CD4-positive, alpha-beta memory T cell (primary cell): ENCODE measurements around the gene CADPS. TPM values are rescaled to one million over a fixed set of nuclear protein-coding genes. Genes with fewer than 3 reads are reported as not detected.

Source experiments
- CTCF ChIA-PET: fragments of 350-600 bp; sonication (Branson Sonifier 250); formaldehyde crosslinking; loops from one replicate; lab custom pipeline; 2021; ENCODE audit warnings: inconsistent platforms; ENCODE audit not compliant: partially characterized antibody; lab: Charles Lee
- POLR2A ChIA-PET: fragments of 350-600 bp; sonication (Branson Sonifier 250); formaldehyde crosslinking; loops from one replicate; lab custom pipeline; 2021; ENCODE audit not compliant: partially characterized antibody; lab: Charles Lee
- DNase-seq, 5 donors: peaks; one replicate each; pipeline versions ENCODE4 v3.0.0 to v3.0.0-alpha.2; 2020 to 2022; ENCODE audit warnings: mixed read lengths in 1 of 5
- H3K27ac ChIP-seq: one replicate; pipeline ENCODE4 v1.7.0; 2013; ENCODE audit warnings: low read depth, low read length
- H3K27me3 ChIP-seq: 2 replicates; pipeline ENCODE4 v1.7.0; 2013; ENCODE audit warnings: mild to moderate bottlenecking, low read length, moderate library complexity; ENCODE audit not compliant: insufficient read depth
- H3K36me3 ChIP-seq: 2 replicates; pipeline ENCODE4 v1.7.0; 2013; ENCODE audit warnings: mild to moderate bottlenecking, low read length, moderate library complexity; ENCODE audit not compliant: insufficient read depth
- H3K4me1 ChIP-seq: 2 replicates; pipeline ENCODE4 v1.7.0; 2013; ENCODE audit warnings: mild to moderate bottlenecking, low read length, moderate library complexity; ENCODE audit not compliant: insufficient read depth
- H3K4me3 ChIP-seq, 2 donors: one replicate each; pipeline ENCODE4 v1.7.0; 2013; ENCODE audit warnings: low read length in 2 of 2, mild to moderate bottlenecking in 1 of 2
- H3K9me3 ChIP-seq, 2 donors: one replicate each; pipeline ENCODE4 v1.7.0; 2013; ENCODE audit warnings: low read length in 2 of 2, control low read depth in 1 of 2; ENCODE audit not compliant: control insufficient read depth in 1 of 2
- H3K27ac Mint-ChIP-seq, 7 donors: one replicate each; pipeline ENCODE4 v1.8.0; 2020 to 2021; ENCODE audit warnings: mixed read lengths in 7 of 7, mild to moderate bottlenecking in 6 of 7, inconsistent platforms in 3 of 7, moderate library complexity in 3 of 7
- H3K27me3 Mint-ChIP-seq, 2 donors: one replicate each; pipeline ENCODE4 v1.8.0; 2020 to 2021; ENCODE audit warnings: mixed read lengths in 2 of 2
- H3K36me3 Mint-ChIP-seq, 2 donors: one replicate each; pipeline ENCODE4 v1.8.0; 2020 to 2021; ENCODE audit warnings: mixed read lengths in 2 of 2, inconsistent platforms in 1 of 2, mild to moderate bottlenecking in 1 of 2
- H3K4me1 Mint-ChIP-seq, 4 donors: one replicate each; pipeline ENCODE4 v1.8.0; 2020 to 2021; ENCODE audit warnings: mixed read lengths in 4 of 4, mild to moderate bottlenecking in 1 of 4
- H3K4me3 Mint-ChIP-seq, 8 donors: one replicate each; pipeline ENCODE4 v1.8.0; 2020 to 2021; ENCODE audit warnings: mixed read lengths in 8 of 8, mild to moderate bottlenecking in 7 of 8, moderate library complexity in 6 of 8, inconsistent platforms in 3 of 8
- H3K9me3 Mint-ChIP-seq, 8 donors: one replicate each; pipeline ENCODE4 v1.8.0; 2020 to 2021; ENCODE audit warnings: mixed read lengths in 8 of 8, mild to moderate bottlenecking in 5 of 8, inconsistent platforms in 3 of 8, moderate library complexity in 1 of 8
- intact Hi-C: fragments of 100-400 bp; cut with micrococcal nuclease; formaldehyde crosslinking; loops from one replicate; pipeline ENCODE4 v1.15.1; 2023
- polyA plus RNA-seq, 2 donors: library from polyadenylated mRNA; unstranded; fragments of 300-500 nt; fragmentation: Illumina TruSeq; gene quantifications; one replicate each; pipeline ENCODE4 v1.2.3, GENCODE V29; 2021
- total RNA-seq, 2 experiments: library from RNA; stranded (reverse); gene quantifications; one replicate each; pipeline ENCODE4 v1.2.3, GENCODE V29; 2021

The CADPS gene
- total and polyA plus RNA-seq, 4 experiments from 2014 or later: not detected

DNA sequence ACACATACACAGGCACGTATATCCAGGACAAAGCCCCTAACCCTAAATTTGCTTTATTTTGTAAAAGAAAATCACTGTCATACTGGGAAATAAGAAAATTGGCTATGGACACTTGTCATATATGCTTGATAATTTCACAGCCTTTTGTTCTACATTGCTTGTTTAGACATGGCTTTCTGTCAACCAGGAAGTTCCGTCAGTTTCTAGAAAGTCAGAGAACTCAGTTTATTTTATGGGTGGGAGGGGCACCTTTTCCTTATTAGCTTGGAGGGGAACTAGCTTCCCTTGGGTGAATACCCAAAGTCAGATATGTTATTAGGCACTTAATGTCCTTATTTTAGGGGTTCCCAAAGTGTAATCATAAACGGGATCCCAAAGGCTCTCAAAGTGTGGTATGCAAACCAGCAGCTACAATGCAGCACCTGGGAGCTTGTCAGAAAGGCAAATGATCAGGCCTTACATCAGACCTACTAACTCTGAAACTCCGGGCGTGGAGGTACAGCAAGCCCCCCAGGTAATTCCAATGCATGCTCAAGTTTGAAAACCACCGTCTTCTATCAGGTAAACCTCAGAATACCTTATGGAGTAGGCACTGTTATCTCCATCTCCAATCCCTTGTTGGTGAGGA, 50.1 kb downstream of the CADPS start:
- ChIA-PET CTCF (no interaction called here), POLR2A (no interaction called here)
- no peak for DNase-seq
- Histone ChIP-seq H3K9me3 (no peaks in the 10 kb centered on the region), H3K27ac (no peak overlapping the region), H3K4me3 (no peak overlapping the region), H3K4me1 (no peaks in the 10 kb centered on the region), H3K36me3 (no peaks in the 10 kb centered on the region), H3K27me3 (no peaks in the 10 kb centered on the region)
- no peaks in the 10 kb centered on the region for H3K4me1 Mint-ChIP-seq
- H3K9me3 Mint-ChIP-seq: peaks cover 0 to 1% (median 0%) of the 10 kb centered on the region in 8 donors
- intact Hi-C loops: no loop called here
- no peaks in the 10 kb centered on the region for H3K27me3 Mint-ChIP-seq
- no peak overlapping the region for H3K4me3 Mint-ChIP-seq
- no peak overlapping the region for H3K27ac Mint-ChIP-seq
- no peaks in the 10 kb centered on the region for H3K36me3 Mint-ChIP-seq

- POLR2A ChIA-PET: no interaction called here
- peaks cover under 1% of the 10 kb centered on the region for H3K4me1 ChIP-seq
These were observed 51.7 kb downstream of the CADPS start for GRCh38 chr3:62823461-62824050.

DNA sequence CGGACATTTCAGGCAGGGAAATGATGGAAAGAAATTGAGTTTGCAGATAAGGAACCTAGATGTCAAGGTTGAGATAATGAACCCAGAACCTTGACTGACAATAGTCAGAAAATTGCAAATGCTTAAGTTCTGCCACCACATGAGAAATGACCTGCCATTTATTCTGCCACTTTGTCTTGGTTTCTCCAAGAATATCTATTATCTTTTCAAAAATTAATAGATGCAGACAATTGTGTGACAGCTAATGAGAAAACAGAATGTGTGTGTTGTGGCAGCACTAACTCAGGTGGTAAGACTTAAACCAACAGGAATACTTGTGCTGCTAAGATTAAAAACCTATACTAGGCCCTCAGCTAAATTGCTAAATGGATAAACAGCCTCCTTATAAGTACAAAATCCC, 52.3 kb downstream of the CADPS start:
- H3K36me3 Mint-ChIP-seq: no peaks in the 10 kb centered on the region
- no peak overlapping the region for H3K4me3 Mint-ChIP-seq
- no peaks in the 10 kb centered on the region for H3K36me3 ChIP-seq
- no peaks in the 10 kb centered on the region for H3K9me3 ChIP-seq
- POLR2A ChIA-PET: no interaction called here
- no peak overlapping the region for H3K4me3 ChIP-seq
- intact Hi-C loops: no loop called here
- peaks cover 0 to 5% (median 0%) of the 10 kb centered on the region in 8 donors for H3K9me3 Mint-ChIP-seq
- CTCF ChIA-PET: no interaction called here
- H3K4me1 ChIP-seq: peaks cover 7% of the 10 kb centered on the region
- no peaks in the 10 kb centered on the region for H3K27me3 Mint-ChIP-seq
- no peak overlapping the region for H3K27ac Mint-ChIP-seq
- no peaks in the 10 kb centered on the region for H3K27me3 ChIP-seq
- peaks cover 7 to 10% (median 8%) of the 10 kb centered on the region in 4 donors for H3K4me1 Mint-ChIP-seq
- no peak overlapping the region for H3K27ac ChIP-seq
- no peak for DNase-seq

More at GRCh38 chr3:62823461-62824050, 51.7 kb downstream of the CADPS start:
- peaks cover 0 to 1% (median 0%) of the 10 kb centered on the region in 8 donors for H3K9me3 Mint-ChIP-seq
- H3K27me3 Mint-ChIP-seq: no peaks in the 10 kb centered on the region
- H3K4me3 ChIP-seq: no peak overlapping the region
- H3K4me3 Mint-ChIP-seq: no peak overlapping the region
- H3K4me1 Mint-ChIP-seq: peaks cover 2 to 4% (median 2%) of the 10 kb centered on the region in 4 donors
- no peaks in the 10 kb centered on the region for H3K9me3 ChIP-seq
- intact Hi-C loops: no loop called here
- H3K36me3 Mint-ChIP-seq: no peaks in the 10 kb centered on the region
- no peak overlapping the region for H3K27ac Mint-ChIP-seq
- no peak for DNase-seq
- no peaks in the 10 kb centered on the region for H3K36me3 ChIP-seq
- CTCF ChIA-PET: no interaction called here
- no peaks in the 10 kb centered on the region for H3K27me3 ChIP-seq
- no peak overlapping the region for H3K27ac ChIP-seq

GRCh38 chr3:62818347-62818746, 56.9 kb downstream of the CADPS start:
- no peaks in the 10 kb centered on the region for H3K27me3 Mint-ChIP-seq
- Histone ChIP-seq H3K27me3 (no peaks in the 10 kb centered on the region), H3K27ac (no peak overlapping the region), H3K36me3 (no peaks in the 10 kb centered on the region), H3K4me3 (no peak overlapping the region), H3K9me3 (no peaks in the 10 kb centered on the region), H3K4me1 (peaks cover 15% of the 10 kb centered on the region)
- no peak for DNase-seq
- H3K9me3 Mint-ChIP-seq: peaks cover 0 to 5% (median 0%) of the 10 kb centered on the region in 8 donors
- intact Hi-C loops: no loop called here
- H3K36me3 Mint-ChIP-seq: no peaks in the 10 kb centered on the region
- H3K27ac Mint-ChIP-seq: no peak overlapping the region
- ChIA-PET CTCF (no interaction called here), POLR2A (no interaction called here)
- peaks cover 17 to 25% (median 22%) of the 10 kb centered on the region in 4 donors for H3K4me1 Mint-ChIP-seq
- no peak overlapping the region for H3K4me3 Mint-ChIP-seq

DNA sequence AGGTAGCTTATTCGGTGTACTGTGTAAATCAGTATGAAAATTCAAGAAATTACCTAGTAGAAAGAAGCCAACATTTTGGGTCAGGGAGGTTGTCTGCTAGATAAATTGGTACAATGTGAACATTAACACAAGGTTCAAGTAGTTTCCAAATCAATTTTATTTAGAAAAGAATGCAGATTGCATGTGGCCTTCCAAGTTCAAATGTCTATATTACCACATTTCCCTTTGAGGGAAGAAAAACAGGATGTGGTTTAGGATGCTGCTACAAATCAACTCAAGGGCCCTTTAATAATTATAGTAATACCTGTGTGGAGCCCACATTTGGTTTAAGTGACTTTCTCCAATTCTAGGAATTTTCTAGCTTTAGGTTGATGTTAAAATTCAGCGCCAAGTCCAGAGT, 57.5 kb downstream of the CADPS start:
- Mint-ChIP-seq H3K4me1 (peaks cover 17 to 25% (median 22%) of the 10 kb centered on the region in 4 donors), H3K36me3 (no peaks in the 10 kb centered on the region), H3K9me3 (peaks cover 0 to 5% (median 0%) of the 10 kb centered on the region in 8 donors), H3K4me3 (no peak overlapping the region), H3K27me3 (no peaks in the 10 kb centered on the region), H3K27ac (peak overlapping the region in 1 of 7 donors; percentile 27)
- H3K4me1 ChIP-seq: peaks cover 15% of the 10 kb centered on the region
- ChIA-PET CTCF (no interaction called here), POLR2A (no interaction called here)
- no peak overlapping the region for H3K27ac ChIP-seq
- peak in 1 of 5 donors; percentile 4 for DNase-seq
- intact Hi-C loops: no loop called here
- no peak overlapping the region for H3K4me3 ChIP-seq
- H3K36me3 ChIP-seq: no peaks in the 10 kb centered on the region
- no peaks in the 10 kb centered on the region for H3K9me3 ChIP-seq
- H3K27me3 ChIP-seq: no peaks in the 10 kb centered on the region

- no peaks in the 10 kb centered on the region for H3K36me3 ChIP-seq
- H3K4me3 Mint-ChIP-seq: no peak overlapping the region
- no peak for DNase-seq
- CTCF ChIA-PET: no interaction called here
- peaks cover 15% of the 10 kb centered on the region for H3K4me1 ChIP-seq
- H3K36me3 Mint-ChIP-seq: no peaks in the 10 kb centered on the region
- no peaks in the 10 kb centered on the region for H3K9me3 ChIP-seq
- no peaks in the 10 kb centered on the region for H3K27me3 ChIP-seq
- H3K4me3 ChIP-seq: no peak overlapping the region
- no peak overlapping the region for H3K27ac ChIP-seq
- H3K27ac Mint-ChIP-seq: no peak overlapping the region
- POLR2A ChIA-PET: no interaction called here
- intact Hi-C loops: no loop called here
- H3K27me3 Mint-ChIP-seq: no peaks in the 10 kb centered on the region
- peaks cover 0 to 5% (median 0%) of the 10 kb centered on the region in 8 donors for H3K9me3 Mint-ChIP-seq
- peaks cover 17 to 25% (median 22%) of the 10 kb centered on the region in 4 donors for H3K4me1 Mint-ChIP-seq
These were observed 59.2 kb downstream of the CADPS start for GRCh38 chr3:62815981-62816380.

GRCh38 chr3:62812631-62813030, 62.6 kb downstream of the CADPS start:
- H3K27me3 ChIP-seq: no peaks in the 10 kb centered on the region
- Mint-ChIP-seq H3K27ac (peak overlapping the region in 1 of 7 donors; percentile 36), H3K4me3 (no peak overlapping the region), H3K9me3 (peaks cover 0 to 6% (median 0%) of the 10 kb centered on the region in 8 donors), H3K27me3 (no peaks in the 10 kb centered on the region), H3K4me1 (peaks cover 10 to 12% (median 12%) of the 10 kb centered on the region in 4 donors), H3K36me3 (no peaks in the 10 kb centered on the region)
- no peak for DNase-seq
- no peaks in the 10 kb centered on the region for H3K9me3 ChIP-seq
- H3K4me1 ChIP-seq: peaks cover 5% of the 10 kb centered on the region
- no peaks in the 10 kb centered on the region for H3K36me3 ChIP-seq
- POLR2A ChIA-PET: no interaction called here
- CTCF ChIA-PET: no interaction called here
- no peak overlapping the region for H3K4me3 ChIP-seq
- intact Hi-C loops: no loop called here
- H3K27ac ChIP-seq: no peak overlapping the region
